ENCODE measurements around the gene SUN1. TPM values are rescaled to one million over a fixed set of nuclear protein-coding genes. Genes with fewer than 3 reads are reported as not detected.
A peak's percentile ranks its signal among the peaks of the same experiment; 100 is the strongest.

Gene SUN1
- total RNA-seq, 1 donor from 2014 or later, result 150 TPM

DNA sequence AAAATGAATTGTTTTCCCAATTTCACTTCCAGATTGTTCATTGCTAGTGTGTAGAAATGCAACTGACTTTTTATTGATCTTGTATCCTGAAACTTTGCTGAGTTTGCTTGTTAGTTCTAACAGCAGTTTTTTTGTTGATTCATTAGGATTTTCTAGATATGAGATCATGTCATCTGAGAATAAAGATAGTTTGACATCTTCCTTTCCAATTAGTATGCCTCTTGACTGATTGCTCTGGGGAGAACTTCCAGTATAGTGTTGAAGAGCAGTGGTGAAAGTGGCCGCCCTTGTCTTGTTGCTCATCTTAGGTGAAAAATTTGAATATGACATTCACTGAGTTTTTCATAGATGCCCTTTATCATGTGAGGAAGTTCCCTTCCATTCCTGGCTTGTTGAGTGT lies 11.9 kb upstream of the SUN1 start:
- DNase-seq (ENCODE audit: low spot score), result no peak
- TF ChIP-seq, protein P1, sequence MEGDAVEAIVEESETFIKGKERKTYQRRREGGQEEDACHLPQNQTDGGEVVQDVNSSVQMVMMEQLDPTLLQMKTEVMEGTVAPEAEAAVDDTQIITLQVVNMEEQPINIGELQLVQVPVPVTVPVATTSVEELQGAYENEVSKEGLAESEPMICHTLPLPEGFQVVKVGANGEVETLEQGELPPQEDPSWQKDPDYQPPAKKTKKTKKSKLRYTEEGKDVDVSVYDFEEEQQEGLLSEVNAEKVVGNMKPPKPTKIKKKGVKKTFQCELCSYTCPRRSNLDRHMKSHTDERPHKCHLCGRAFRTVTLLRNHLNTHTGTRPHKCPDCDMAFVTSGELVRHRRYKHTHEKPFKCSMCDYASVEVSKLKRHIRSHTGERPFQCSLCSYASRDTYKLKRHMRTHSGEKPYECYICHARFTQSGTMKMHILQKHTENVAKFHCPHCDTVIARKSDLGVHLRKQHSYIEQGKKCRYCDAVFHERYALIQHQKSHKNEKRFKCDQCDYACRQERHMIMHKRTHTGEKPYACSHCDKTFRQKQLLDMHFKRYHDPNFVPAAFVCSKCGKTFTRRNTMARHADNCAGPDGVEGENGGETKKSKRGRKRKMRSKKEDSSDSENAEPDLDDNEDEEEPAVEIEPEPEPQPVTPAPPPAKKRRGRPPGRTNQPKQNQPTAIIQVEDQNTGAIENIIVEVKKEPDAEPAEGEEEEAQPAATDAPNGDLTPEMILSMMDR (IDR thresholded peaks at IDR 0.05; ENCODE audit: unreplicated experiment), result no peak
- Mint-ChIP-seq H3K4me3 (ENCODE audit: unreplicated experiment) (no peak overlapping the region), H3K27me3 (ENCODE audit: unreplicated experiment) (peaks cover 10% of the 10 kb centered on the region), H3K9me3 (ENCODE audit: unreplicated experiment) (no peaks in the 10 kb centered on the region), H3K36me3 (ENCODE audit: low read depth, unreplicated experiment) (peaks cover 25% of the 10 kb centered on the region), H3K4me1 (ENCODE audit: unreplicated experiment) (peaks cover 45% of the 10 kb centered on the region), H3K27ac (ENCODE audit: unreplicated experiment) (no peak overlapping the region)

DNA sequence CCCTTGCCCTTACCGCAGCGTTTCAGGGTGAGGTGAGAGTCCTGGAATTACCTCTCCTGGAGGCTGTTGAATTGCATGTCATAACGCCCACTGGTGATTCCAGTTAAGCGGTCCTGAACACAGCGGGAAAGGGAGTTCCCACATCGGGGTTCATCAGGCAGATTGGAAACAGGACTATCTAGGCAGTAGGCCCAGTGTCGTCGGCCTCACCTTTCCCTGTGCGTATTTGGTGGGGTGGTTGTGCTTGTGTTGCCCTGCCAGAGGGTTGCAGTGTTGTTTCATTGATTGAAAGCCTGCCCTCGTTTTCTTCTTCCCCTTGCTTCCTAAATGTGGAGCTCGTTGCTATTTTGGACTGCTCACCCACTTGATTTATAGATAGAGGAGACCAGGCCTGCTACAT lies 10.6 kb upstream of the SUN1 start:
- DNase-seq (ENCODE audit: low spot score), result no peak
- Mint-ChIP-seq H3K9me3 (ENCODE audit: unreplicated experiment) (no peaks in the 10 kb centered on the region), H3K4me3 (ENCODE audit: unreplicated experiment) (no peak overlapping the region), H3K4me1 (ENCODE audit: unreplicated experiment) (peaks cover 53% of the 10 kb centered on the region), H3K36me3 (ENCODE audit: low read depth, unreplicated experiment) (peaks cover 26% of the 10 kb centered on the region), H3K27me3 (ENCODE audit: unreplicated experiment) (peaks cover 8% of the 10 kb centered on the region), H3K27ac (ENCODE audit: unreplicated experiment) (peak overlapping the region; percentile 8)
- TF ChIP-seq, protein P1 (IDR thresholded peaks at IDR 0.05; ENCODE audit: unreplicated experiment), result no peak

DNA sequence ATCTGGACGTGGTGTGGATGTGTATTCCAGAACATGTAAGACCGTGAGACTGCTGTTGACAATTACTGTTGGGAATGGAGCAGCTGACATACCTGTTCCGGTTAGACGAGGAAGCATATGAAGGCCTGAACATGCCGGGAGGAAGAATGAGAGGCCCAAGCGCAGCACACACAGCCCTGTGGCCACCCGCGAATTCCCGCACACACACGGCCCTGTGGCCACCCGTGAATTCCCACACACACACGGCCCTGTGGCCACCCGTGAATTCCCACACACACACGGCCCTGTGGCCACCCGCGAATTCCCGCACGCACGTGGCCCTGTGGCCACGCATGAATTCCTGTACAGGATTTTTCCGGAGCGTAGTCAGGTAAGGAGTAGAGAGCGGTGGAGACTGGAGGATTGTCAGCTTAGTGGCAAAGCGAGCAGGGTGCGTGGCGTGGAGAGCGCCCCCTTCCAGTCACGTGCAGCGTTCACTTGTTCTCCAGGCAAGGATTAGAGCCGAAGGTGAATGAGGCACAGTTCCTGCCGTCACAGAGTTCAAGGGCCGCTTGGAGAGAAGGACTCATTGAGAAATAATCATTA lies 9.5 kb upstream of the SUN1 start:
- Mint-ChIP-seq H3K4me3 (ENCODE audit: unreplicated experiment) (peak overlapping the region; percentile 27), H3K27me3 (ENCODE audit: unreplicated experiment) (peaks cover 3% of the 10 kb centered on the region), H3K27ac (ENCODE audit: unreplicated experiment) (peak overlapping the region; percentile 80), H3K4me1 (ENCODE audit: unreplicated experiment) (peaks cover 52% of the 10 kb centered on the region), H3K9me3 (ENCODE audit: unreplicated experiment) (no peaks in the 10 kb centered on the region), H3K36me3 (ENCODE audit: low read depth, unreplicated experiment) (peaks cover 19% of the 10 kb centered on the region)
- DNase-seq (ENCODE audit: low spot score), result no peak
- TF ChIP-seq, protein P1 (IDR thresholded peaks at IDR 0.05; ENCODE audit: unreplicated experiment), result peak; percentile 34

DNA sequence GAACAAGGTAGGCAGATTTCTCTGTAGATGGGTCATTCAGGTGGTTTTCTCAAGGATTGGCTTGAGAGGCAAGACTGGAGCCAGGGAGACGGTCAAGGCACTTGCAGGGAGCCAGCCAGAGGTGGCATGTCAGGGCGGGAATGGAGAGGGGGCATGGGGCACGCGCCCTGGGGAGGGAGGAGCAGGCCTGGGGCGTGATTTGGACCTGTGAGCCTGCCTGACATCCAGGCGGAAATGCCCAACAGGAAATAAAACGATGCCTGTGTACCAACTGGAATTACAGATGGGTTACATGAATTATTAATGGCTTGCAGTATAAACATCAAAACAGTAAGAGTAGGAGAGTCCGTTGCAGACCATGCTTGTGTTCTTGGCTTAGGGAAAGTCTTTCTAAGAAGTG lies 8.6 kb upstream of the SUN1 start:
- peak overlapping the region; percentile 80 for H3K27ac Mint-ChIP-seq (ENCODE audit: unreplicated experiment)
- DNase-seq (ENCODE audit: low spot score), result no peak
- TF ChIP-seq, protein P1 (IDR thresholded peaks at IDR 0.05; ENCODE audit: unreplicated experiment), result no peak
- peaks cover 3% of the 10 kb centered on the region for H3K27me3 Mint-ChIP-seq (ENCODE audit: unreplicated experiment)
- no peaks in the 10 kb centered on the region for H3K9me3 Mint-ChIP-seq (ENCODE audit: unreplicated experiment)
- H3K4me1 Mint-ChIP-seq (ENCODE audit: unreplicated experiment), result peaks cover 47% of the 10 kb centered on the region
- peaks cover 18% of the 10 kb centered on the region for H3K36me3 Mint-ChIP-seq (ENCODE audit: low read depth, unreplicated experiment)
- H3K4me3 Mint-ChIP-seq (ENCODE audit: unreplicated experiment), result peak overlapping the region; percentile 7

DNA sequence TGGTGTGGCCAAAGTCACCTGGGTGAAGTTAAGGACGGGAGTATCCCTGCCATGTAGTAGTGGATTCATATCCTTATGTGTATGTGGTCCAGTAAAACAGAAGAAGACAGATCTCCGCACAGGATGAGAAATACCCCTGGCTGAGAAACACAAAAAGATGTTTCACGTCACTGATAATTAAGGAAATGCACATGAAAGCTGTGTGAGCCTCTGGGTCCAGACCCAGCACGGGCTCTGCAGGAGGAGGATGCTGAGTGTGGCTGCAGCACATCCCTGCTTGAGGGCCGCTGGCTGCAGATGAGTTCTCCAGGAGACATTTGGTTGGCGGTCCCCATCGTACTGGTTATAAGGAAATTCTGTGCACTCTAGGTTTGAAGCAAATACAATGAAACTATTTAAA lies 8.2 kb upstream of the SUN1 start:
- peaks cover 3% of the 10 kb centered on the region for H3K27me3 Mint-ChIP-seq (ENCODE audit: unreplicated experiment)
- no peak for DNase-seq (ENCODE audit: low spot score)
- no peaks in the 10 kb centered on the region for H3K9me3 Mint-ChIP-seq (ENCODE audit: unreplicated experiment)
- peak overlapping the region; percentile 7 for H3K4me3 Mint-ChIP-seq (ENCODE audit: unreplicated experiment)
- H3K36me3 Mint-ChIP-seq (ENCODE audit: low read depth, unreplicated experiment), result peaks cover 18% of the 10 kb centered on the region
- TF ChIP-seq, protein P1 (IDR thresholded peaks at IDR 0.05; ENCODE audit: unreplicated experiment), result no peak
- H3K4me1 Mint-ChIP-seq (ENCODE audit: unreplicated experiment), result peaks cover 50% of the 10 kb centered on the region
- H3K27ac Mint-ChIP-seq (ENCODE audit: unreplicated experiment), result peak overlapping the region; percentile 80

Data from endothelial cell (in vitro differentiated cells).